Activated CD4-positive, alpha-beta T cell treated with anti-CD3 and anti-CD28 coated beads, Interleukin-2, amount 50 U/mL, for 4 hours (primary cell): Measurements from ENCODE around the gene C6orf89.
"Not testable (repeated sequence)": the region's sequence is repeated elsewhere in the genome, so short reads cannot be mapped to it uniquely, and the experiment has no call there.

ENCODE experiments used
- DNase-seq, 2 experiments: peaks; one replicate each; pipeline ENCODE4 v3.0.0-alpha.2; 2020

Gene C6orf89

DNA sequence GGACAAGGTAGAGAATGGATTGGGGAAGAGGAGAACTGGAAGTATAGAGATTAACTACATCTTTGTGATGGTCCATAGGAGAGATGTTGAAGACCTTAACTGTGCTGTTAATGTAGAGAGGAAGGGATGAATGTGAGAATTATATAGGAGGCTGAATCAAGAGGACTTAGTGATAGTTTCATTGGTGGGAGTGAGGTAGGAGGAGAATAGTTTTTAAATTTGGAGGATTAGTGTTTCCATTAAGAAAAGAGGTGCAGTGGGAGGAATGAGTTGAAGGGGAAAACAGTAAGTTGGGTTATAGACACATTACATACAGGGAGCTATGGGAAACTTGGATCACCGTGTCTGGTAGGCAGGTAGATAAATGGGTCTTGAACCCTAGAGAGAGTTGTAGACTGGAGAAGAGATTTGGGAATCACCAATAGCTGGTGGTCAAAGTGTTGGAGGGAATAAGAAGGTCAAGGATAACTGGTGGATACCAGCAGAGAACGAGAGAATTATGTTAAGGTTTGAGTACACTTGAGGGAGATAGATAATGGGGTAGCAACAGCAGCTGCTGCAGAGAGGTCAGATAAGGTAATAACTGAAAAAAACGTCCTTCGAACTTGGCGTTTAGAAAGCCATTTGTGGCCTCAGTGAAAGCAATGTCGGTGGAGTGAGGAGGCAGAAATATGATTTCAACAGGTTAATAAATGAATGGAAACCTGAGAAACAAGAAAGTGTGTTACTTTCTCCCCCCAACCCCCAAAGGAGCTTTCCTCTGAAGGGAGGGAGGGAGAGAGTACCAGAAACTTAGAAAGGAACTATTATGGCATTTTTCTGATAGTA, 3.1 kb downstream of the C6orf89 start:
- no peak for DNase-seq

DNA sequence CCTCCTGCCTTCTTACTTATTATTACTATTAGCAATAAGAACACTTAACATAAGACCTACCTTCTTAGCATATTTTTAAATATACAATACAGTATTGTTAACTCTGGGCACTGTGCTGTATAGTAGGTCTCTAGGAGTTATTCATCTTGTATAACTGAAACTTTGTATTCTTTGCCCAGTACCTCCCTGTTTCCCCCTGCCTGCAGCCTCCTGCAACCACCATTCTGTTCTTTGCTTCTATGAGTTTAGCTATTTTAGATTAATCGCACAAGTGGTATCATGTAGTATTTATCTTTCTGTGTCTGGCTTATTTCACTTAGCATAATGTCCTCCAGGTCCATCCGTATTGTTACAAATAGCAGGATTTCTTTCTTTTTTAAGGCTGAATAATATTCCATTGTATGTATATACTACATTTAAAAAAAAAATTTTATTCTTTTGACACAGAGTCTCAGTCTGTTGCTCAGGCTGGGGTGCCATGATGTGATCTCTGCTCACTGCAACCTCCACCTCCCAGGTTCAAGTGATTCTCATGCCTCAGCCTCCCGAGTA, 4.4 kb downstream of the C6orf89 start:
- no peak for DNase-seq

DNA sequence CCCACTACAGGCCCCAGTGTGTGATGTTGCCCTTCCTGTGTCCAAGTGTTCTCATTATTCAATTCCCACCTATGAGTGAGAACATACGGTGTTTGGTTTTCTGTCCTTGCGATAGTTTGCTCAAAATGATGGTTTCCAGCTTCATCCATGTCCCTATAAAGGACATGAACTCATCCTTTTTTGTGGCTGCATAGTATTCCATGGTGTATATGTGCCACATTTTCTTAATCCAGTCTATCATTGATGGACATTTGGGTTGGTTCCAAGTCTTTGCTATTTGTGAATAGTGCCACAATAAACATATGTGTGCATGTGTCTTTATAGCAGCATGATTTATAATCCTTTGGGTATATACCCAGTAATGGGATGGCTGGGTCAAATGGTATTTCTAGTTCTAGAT, 5.4 kb downstream of the C6orf89 start:
- DNase-seq, result not testable (repeated sequence)

DNA sequence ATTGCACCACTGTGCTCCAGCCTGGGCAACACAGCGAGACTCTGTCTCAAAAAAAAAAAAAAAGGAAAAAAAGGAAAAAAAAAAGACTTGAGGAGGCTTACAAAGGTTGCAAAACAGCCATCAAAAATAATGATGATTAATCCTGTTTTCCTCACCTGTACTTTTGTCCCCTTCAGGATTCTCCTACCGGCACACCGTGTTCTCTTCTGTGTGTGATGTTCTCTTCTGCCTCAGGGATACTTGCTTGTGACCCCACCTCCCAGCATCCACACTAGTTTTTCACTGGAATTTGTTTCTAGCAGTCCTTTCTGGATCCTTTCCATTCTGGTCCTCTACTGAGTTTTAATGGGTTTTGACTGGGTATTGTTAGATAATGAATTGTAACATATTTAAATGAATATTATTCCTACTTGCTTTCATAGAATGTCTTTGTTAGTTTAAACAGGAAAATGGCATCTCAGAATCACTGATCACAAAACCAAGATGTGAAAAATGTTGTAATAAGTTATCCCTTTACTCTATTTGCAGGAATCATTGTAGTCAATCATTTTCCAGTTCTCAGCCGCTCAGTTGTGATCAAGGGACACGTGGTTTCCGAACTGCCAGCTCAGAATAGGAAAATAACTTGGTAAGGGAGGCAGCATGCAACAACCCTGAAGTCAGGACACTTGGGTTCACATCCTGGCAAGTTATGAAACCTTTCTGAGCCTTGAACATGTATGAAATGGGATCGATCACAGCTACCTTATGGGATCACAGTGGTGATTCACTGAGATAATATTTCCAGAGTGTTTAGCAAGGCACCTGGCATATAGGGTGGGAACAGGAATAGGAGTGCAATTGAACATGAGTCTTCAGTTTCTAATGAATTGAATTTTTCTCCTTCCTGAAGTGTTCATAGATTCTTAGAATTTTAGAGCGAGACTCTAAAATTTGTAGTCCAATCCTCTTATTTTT, 8.5 kb downstream of the C6orf89 start:
- DNase-seq, result no peak

DNA sequence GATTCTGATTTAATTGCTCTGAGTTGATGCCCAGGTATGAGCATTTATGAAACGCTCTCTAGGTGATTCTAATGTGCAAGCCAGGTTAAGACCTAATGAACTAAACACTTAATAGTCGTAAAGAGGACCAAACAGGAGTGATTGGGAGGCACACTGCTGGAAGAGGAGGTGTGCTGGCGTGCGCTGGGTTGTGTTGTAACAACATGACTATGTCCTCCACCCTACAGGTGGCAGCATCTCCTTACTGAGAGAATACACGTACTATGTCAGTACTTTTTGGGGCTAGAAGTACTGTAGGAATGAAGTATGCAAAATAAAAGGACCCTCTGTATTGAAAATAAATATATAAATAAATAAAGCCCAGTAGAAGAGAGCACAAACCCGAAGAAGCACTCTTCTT, 11.9 kb downstream of the C6orf89 start:
- DNase-seq, result peak in 1 of 2 experiments; percentile 12

DNA sequence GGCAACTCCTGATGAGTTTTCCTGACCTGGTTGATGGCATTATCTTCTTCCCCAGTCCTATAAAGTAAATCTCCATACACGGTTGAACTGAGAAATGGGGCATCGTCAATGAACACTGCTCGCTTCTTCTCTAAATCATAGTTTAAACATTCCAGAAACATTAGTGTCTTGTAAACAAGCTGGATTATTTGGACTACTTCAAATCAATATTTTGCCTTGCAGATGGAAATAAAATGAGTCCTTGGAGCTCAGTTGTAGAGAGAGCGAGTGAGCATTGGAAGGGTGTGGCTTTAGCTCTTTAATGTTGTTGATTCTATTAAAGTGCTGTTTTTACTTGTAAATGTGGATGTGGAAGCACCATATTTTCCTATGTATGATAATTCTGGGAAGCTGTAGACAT, 18.4 kb downstream of the C6orf89 start:
- DNase-seq, result no peak

GRCh38 chr6:36904851-36905393, 19.2 kb downstream of the C6orf89 start:
- no peak for DNase-seq

DNA sequence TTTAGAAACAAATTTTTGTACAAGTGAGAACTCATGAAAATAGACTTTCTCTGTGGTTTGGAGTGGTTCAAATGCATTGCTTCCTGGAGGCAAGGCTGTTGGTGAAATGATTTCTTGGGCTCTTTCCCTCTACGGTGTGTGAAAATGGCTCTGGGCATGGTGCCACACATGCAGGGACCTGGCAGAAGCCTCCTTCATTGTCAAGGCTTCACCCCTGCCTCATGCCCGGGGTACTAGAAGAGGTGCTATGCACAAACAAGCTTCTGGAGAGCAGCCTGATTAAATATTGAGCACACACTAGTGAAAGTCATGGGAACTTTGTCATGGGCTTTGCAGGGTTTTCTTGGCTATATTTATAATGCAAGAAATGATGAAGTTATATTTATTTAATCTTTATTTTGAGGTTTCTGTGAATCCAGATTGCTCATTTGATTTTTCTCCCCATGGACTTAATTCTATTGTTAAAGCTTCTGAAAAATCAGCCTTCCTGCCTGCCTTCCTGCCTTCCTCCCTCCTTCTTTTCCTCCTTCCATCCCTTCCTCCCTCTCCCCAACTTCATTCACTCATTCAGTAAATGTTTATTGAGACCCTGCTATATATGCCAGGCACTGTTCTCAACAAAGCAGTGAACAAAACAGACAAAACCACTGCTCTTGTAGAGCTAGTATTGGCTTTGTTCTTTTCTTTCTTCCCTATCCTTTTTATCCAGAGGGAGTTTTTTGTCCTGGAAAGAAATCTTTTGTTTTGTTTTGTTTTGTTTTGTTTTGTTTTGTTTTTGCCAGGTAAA, 21.0 kb downstream of the C6orf89 start:
- DNase-seq, result no peak

GRCh38 chr6:36907781-36908180, 22.0 kb downstream of the C6orf89 start:
- DNase-seq, result no peak

GRCh38 chr6:36908747-36909146, 23.0 kb downstream of the C6orf89 start:
- no peak for DNase-seq

DNA sequence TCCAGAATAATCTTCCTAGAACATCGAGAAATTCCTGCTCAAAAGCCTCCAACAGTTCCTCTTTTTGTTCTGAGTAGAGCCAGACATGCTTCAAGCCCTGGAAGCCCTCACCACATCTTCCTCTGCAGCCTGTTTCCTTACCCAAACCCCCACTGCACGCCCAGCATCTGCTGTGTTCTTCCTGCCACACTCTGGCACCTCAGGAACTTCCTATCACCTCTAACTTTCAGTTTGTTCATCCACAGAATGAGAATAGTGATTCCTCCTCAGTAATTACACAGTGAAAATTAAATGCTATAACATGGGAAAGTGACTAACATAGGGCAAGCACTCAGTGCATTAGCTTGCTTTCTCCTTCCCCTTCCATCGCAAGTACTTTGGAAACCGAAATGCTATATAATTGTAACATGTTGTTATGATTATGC, 26.3 kb downstream of the C6orf89 start:
- peak in 1 of 2 experiments; percentile 13 for DNase-seq

DNA sequence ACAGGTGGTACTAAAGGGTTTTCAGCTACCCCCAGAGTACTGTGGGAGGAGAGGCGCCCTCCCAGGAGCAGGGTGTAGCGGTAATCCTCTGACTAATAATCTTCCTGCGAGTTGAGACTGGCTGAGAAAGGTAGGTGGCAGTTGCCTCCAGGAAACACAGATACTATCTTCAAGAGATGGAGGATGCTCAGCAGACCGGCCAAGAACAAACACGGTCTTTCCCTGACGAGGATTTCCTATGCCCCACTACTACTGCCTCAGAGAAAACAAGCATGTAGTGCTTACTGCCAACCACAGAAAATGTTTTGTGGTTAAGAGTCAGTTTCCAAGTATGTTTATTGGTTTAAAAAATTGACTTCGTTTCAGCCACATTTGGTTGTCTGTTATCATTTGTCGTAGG, 26.8 kb downstream of the C6orf89 start:
- peak; percentile 54 to 61 for DNase-seq

DNA sequence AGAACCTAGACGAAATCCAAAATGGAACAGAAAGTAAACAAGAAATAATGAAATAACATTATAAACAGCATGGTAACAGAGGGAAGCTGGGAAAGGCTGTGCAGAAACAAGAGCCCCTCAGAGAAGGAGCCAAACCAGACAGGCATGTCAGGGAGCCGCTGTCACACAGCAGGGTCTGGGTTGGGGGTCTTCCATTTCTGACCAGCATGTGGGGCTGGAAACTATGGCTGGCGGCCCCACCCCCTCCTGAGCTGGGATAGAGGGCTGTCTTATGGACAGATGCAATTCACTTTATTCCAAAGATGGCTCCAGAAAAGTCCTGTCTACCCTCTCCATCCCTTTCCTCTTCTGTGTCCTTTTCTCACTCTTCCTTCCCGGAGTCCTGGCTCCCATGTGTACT, 27.3 kb downstream of the C6orf89 start:
- DNase-seq, result no peak

DNA sequence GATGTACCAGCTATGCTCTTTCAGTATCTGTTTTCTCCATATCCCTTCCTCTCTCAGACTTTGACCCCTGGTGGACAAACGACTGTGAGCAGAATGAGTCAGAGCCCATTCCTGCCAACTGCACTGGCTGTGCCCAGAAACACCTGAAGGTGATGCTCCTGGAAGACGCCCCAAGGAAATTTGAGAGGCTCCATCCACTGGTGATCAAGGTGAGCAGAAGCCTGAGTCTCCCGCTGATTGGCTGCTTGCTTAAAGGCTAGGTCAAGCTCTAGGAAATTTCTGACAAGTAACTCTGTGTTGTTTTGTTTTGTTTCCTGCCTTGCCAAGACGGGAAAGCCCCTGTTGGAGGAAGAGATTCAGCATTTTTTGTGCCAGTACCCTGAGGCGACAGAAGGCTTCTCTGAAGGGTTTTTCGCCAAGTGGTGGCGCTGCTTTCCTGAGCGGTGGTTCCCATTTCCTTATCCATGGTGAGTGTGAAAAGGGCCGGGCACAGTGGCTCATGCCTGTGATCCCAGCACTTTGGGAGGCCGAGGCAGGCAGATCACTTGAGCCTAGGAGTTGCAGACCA, 28.6 kb downstream of the C6orf89 start:
- peak; percentile 5 to 17 for DNase-seq

- DNase-seq, result no peak
Measured at GRCh38 chr6:36915599-36915998, 29.8 kb downstream of the C6orf89 start.

- no peak for DNase-seq
Measured at GRCh38 chr6:36916126-36916525, 30.4 kb downstream of the C6orf89 start.

- no peak for DNase-seq
Measured at GRCh38 chr6:36917541-36918193, 31.9 kb downstream of the C6orf89 start.

- DNase-seq, result no peak
Measured at GRCh38 chr6:36920049-36920448, 34.3 kb downstream of the C6orf89 start.

- no peak for DNase-seq
Measured at GRCh38 chr6:36920546-36920945, 34.8 kb downstream of the C6orf89 start.

DNA sequence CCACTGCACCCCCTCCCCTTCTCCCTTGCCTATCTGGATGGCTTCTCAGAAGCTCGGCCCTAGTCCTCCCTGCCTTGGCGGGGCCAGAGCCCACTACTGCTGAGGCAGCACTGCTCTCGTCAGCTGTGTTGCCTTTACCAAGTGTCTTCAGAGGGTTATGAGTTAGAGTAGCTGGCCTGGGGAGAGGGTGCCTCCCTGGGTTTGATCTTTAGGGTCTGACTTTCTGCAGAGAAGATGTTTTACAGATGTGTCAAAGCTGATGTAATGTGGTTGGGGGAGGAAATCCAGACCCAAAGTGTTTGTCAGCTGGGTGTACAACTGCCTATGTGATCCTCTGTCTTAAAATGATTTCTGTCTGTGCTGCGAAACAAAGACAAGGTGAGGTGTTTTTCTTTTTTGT, 38.4 kb downstream of the C6orf89 start:
- no peak for DNase-seq

DNA sequence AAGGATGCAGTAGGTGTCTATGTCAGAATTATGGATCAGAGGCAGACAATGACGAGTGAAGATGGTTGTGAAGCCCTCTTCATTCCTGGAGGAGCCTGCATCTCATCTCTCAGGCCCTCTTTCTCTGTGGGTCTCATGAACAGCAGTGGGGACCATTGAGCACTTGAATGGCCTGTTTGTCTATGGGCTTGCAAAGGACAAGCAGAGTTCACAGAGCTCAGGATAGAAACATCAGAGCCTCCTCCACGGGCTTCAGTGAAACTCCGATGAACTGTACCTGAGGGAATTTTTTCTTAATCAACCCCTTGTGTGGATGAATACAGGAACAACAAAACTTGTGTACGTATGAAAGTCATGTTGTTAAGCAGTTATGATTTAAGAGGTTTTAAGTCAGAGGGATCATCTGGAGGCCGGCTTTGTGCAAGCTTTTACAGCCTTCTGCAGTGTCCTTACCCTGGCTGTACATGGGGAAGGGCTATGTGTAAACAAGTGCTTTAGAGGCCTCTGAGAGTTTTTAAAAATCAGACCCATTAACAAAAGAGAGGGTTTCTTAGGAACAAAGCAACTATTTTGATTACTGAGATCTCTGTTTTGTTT, 39.1 kb downstream of the C6orf89 start:
- DNase-seq, result no peak
